ENCODE data around the gene SLC16A6. TPM values are rescaled to one million over a fixed set of nuclear protein-coding genes. Genes with fewer than 3 reads are reported as not detected.
A peak's percentile ranks its signal among the peaks of the same experiment; 100 is the strongest.

Gene SLC16A6
- polyA plus RNA-seq, 1 donor (not counting 4 experiments of a cell fraction or from before 2014, with no cell fraction given) = 0.14 TPM

GRCh38 chr17:68249354-68249765 lies 41.6 kb downstream of the SLC16A6 start:
- H3K79me2 ChIP-seq (ENCODE audit: control insufficient read depth, insufficient read depth, low read length) = peaks cover 5% of the 10 kb centered on the region
- H3K27me3 ChIP-seq (ENCODE audit: control insufficient read depth, extremely low read depth, insufficient read depth, low read length) = no peaks in the 10 kb centered on the region
- peaks cover 8% of the 10 kb centered on the region for H3K4me1 ChIP-seq (ENCODE audit: control insufficient read depth, extremely low read depth, insufficient read depth, low read length)
- H3K9ac ChIP-seq (ENCODE audit: control insufficient read depth, extremely low read depth, insufficient read depth, low read length) = no peak overlapping the region
- dilution Hi-C loops (cut with MboI; ENCODE audit: extremely low pct_ligation_motif_present, low sequenced_read_pairs) = no loop called here
- DNase-seq (ENCODE audit: low read depth, low spot score) (no peak), FAIRE-seq (no peak)
- no peak overlapping the region for H2AFZ ChIP-seq (ENCODE audit: control insufficient read depth, low read length)
- H3K9me1 ChIP-seq (ENCODE audit: control insufficient read depth, extremely low read depth, insufficient read depth, low read length) = no peaks in the 10 kb centered on the region
- H3K4me2 ChIP-seq (ENCODE audit: control insufficient read depth, extremely low read depth, insufficient read depth, low read depth, low read length) = peak overlapping the region; percentile 91
- H3K9me3 ChIP-seq (ENCODE audit: control insufficient read depth, low read depth, low read length) = no peaks in the 10 kb centered on the region
- peaks cover 4 to 7% of the 10 kb centered on the region in 2 experiments for H3K36me3 ChIP-seq (ENCODE audit: control insufficient read depth in 2 of 2, extremely low read depth in 1 of 2, insufficient read depth in 2 of 2, low read length in 2 of 2)
- no peak overlapping the region for H3K27ac ChIP-seq (ENCODE audit: control insufficient read depth, insufficient read depth, low read length)
- no peaks in the 10 kb centered on the region for H4K20me1 ChIP-seq (ENCODE audit: control insufficient read depth, extremely low read depth, insufficient read depth, low read length)
- H3K4me3 ChIP-seq (ENCODE audit: control insufficient read depth in 2 of 3, extremely low read depth in 1 of 3, insufficient read depth in 2 of 3, low read depth in 1 of 3, low read length in 3 of 3) = no peak overlapping the region
- TF ChIP-seq EZH2 (IDR thresholded peaks at IDR 0.05; ENCODE audit: low read length) (no peak), CTCF (optimal IDR thresholded peaks at IDR 0.05 in 1 of 3, IDR thresholded peaks at IDR 0.05 in 1 of 3, conservative IDR thresholded peaks at IDR 0.05 in 1 of 3; ENCODE audit: extremely low read depth in 1 of 3, insufficient read depth in 2 of 3, low read length in 3 of 3) (no peak)

DNA sequence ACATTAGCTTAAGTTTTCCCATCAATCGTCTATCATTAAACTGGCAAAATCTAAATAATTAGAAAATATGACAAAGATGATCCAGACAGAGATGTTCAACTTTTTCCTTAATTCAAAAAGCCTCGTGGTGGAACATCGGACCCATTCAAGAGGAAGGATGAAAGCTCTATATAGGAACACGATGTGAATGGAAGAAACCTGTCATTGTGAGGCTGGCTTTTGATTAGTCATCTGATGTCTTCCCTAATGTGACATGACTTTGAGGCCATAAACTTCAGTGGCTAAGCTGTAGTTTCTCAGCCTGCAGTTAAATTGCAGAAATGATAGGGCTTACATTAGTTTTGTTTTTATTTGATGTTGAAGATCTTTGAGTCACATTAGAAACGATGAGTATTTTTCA lies 42.0 kb downstream of the SLC16A6 start:
- peak overlapping the region; percentile 96 for H3K9ac ChIP-seq (ENCODE audit: control insufficient read depth, extremely low read depth, insufficient read depth, low read length)
- peak overlapping the region; percentile 91 for H3K4me2 ChIP-seq (ENCODE audit: control insufficient read depth, extremely low read depth, insufficient read depth, low read depth, low read length)
- H3K9me1 ChIP-seq (ENCODE audit: control insufficient read depth, extremely low read depth, insufficient read depth, low read length) = no peaks in the 10 kb centered on the region
- TF ChIP-seq CTCF (optimal IDR thresholded peaks at IDR 0.05 in 1 of 3, IDR thresholded peaks at IDR 0.05 in 1 of 3, conservative IDR thresholded peaks at IDR 0.05 in 1 of 3; ENCODE audit: extremely low read depth in 1 of 3, insufficient read depth in 2 of 3, low read length in 3 of 3) = no peak
- TF ChIP-seq EZH2 (IDR thresholded peaks at IDR 0.05; ENCODE audit: low read length) = no peak
- peaks cover 5% of the 10 kb centered on the region for H3K79me2 ChIP-seq (ENCODE audit: control insufficient read depth, insufficient read depth, low read length)
- no peak for DNase-seq (ENCODE audit: low read depth, low spot score)
- H3K4me3 ChIP-seq (ENCODE audit: control insufficient read depth in 2 of 3, extremely low read depth in 1 of 3, insufficient read depth in 2 of 3, low read depth in 1 of 3, low read length in 3 of 3) = peak overlapping the region; percentile 74 to 90 (median 87)
- H3K9me3 ChIP-seq (ENCODE audit: control insufficient read depth, low read depth, low read length) = no peaks in the 10 kb centered on the region
- H3K4me1 ChIP-seq (ENCODE audit: control insufficient read depth, extremely low read depth, insufficient read depth, low read length) = peaks cover 8% of the 10 kb centered on the region
- FAIRE-seq = no peak
- peaks cover 1 to 3% of the 10 kb centered on the region in 2 experiments for H3K36me3 ChIP-seq (ENCODE audit: control insufficient read depth in 2 of 2, extremely low read depth in 1 of 2, insufficient read depth in 2 of 2, low read length in 2 of 2)
- peak overlapping the region; percentile 96 for H3K27ac ChIP-seq (ENCODE audit: control insufficient read depth, insufficient read depth, low read length)
- no peaks in the 10 kb centered on the region for H4K20me1 ChIP-seq (ENCODE audit: control insufficient read depth, extremely low read depth, insufficient read depth, low read length)
- no peaks in the 10 kb centered on the region for H3K27me3 ChIP-seq (ENCODE audit: control insufficient read depth, extremely low read depth, insufficient read depth, low read length)
- no peak overlapping the region for H2AFZ ChIP-seq (ENCODE audit: control insufficient read depth, low read length)
- dilution Hi-C loops (cut with MboI; ENCODE audit: extremely low pct_ligation_motif_present, low sequenced_read_pairs) = no loop called here

Data from keratinocyte (primary cell).